Naive B cell (primary cell): ENCODE data around the gene FAM3D. TPM values are rescaled to one million over a fixed set of nuclear protein-coding genes. Genes with fewer than 3 reads are reported as not detected.

ENCODE experiments used
- ATAC-seq, 2 donors: fragments of 150-1000 bp; cut with Tn5 transposase; 2 replicates each; pipeline ENCODE4 v1.10.0; 2021; ENCODE audit warnings: low read depth in 2 of 2, mild to moderate bottlenecking in 2 of 2, moderate library complexity in 2 of 2
- DNase-seq: peaks from one replicate; pipeline ENCODE4 v3.0.0; 2022
- H3K27ac Mint-ChIP-seq, 6 donors: one replicate each; pipeline ENCODE4 v1.8.0; 2020 to 2022; ENCODE audit warnings: mild to moderate bottlenecking in 6 of 6, mixed read lengths in 6 of 6, moderate library complexity in 5 of 6, inconsistent platforms in 2 of 6
- H3K27me3 Mint-ChIP-seq, 3 donors: one replicate each; pipeline ENCODE4 v1.8.0; 2021 to 2022; ENCODE audit warnings: mixed read lengths in 3 of 3, mild to moderate bottlenecking in 1 of 3
- H3K36me3 Mint-ChIP-seq, 2 donors: one replicate each; pipeline ENCODE4 v1.8.0; 2020 to 2022; ENCODE audit warnings: mixed read lengths in 2 of 2, inconsistent platforms in 1 of 2, mild to moderate bottlenecking in 1 of 2
- H3K4me1 Mint-ChIP-seq, 3 donors: one replicate each; pipeline ENCODE4 v1.8.0; 2020 to 2022; ENCODE audit warnings: mixed read lengths in 3 of 3, inconsistent platforms in 1 of 3, mild to moderate bottlenecking in 1 of 3, moderate library complexity in 1 of 3
- H3K4me3 Mint-ChIP-seq, 8 donors: one replicate each; pipeline ENCODE4 v1.8.0; 2020 to 2022; ENCODE audit warnings: mild to moderate bottlenecking in 8 of 8, mixed read lengths in 8 of 8, moderate library complexity in 8 of 8, inconsistent platforms in 2 of 8
- H3K9me3 Mint-ChIP-seq, 7 donors: one replicate each; pipeline ENCODE4 v1.8.0; 2020 to 2022; ENCODE audit warnings: mixed read lengths in 7 of 7, mild to moderate bottlenecking in 5 of 7, inconsistent platforms in 2 of 7, moderate library complexity in 1 of 7
- polyA plus RNA-seq, 6 donors: library from polyadenylated mRNA; unstranded; fragments of 300-500 nt; fragmentation: Illumina TruSeq; gene quantifications; one replicate each; pipeline ENCODE4 v1.2.3, GENCODE V29; 2021; ENCODE audit warnings: low read depth in 6 of 6

Gene FAM3D
- polyA plus RNA-seq, 6 donors from 2014 or later: not detected

DNA sequence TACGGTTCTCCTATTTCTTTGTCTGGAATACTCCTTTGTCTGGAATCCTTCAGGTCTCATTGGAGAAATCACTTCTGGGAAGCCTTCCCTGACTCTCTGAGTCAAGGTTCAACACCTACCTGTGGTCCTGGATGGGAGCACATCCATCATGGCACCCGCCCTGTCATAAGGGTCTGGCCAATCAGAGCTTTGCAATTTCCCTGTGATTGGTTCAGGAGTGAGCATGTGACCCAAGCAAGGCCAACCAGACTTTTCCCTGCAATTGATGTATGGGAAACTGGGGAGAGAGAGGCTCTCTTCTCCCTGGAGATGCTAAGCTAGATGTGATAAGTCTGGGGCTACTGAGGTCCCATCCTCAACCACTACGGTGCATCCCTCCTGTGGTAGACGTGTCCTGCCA is 8.1 kb downstream of the FAM3D start:
- Mint-ChIP-seq H3K27ac (no peak overlapping the region), H3K4me1 (no peaks in the 10 kb centered on the region), H3K36me3 (no peaks in the 10 kb centered on the region), H3K9me3 (peaks cover 0 to 2% (median 0%) of the 10 kb centered on the region in 7 donors), H3K27me3 (peaks cover 5 to 14% (median 8%) of the 10 kb centered on the region in 3 donors), H3K4me3 (no peak overlapping the region)
- ATAC-seq: no peak
- no peak for DNase-seq

DNA sequence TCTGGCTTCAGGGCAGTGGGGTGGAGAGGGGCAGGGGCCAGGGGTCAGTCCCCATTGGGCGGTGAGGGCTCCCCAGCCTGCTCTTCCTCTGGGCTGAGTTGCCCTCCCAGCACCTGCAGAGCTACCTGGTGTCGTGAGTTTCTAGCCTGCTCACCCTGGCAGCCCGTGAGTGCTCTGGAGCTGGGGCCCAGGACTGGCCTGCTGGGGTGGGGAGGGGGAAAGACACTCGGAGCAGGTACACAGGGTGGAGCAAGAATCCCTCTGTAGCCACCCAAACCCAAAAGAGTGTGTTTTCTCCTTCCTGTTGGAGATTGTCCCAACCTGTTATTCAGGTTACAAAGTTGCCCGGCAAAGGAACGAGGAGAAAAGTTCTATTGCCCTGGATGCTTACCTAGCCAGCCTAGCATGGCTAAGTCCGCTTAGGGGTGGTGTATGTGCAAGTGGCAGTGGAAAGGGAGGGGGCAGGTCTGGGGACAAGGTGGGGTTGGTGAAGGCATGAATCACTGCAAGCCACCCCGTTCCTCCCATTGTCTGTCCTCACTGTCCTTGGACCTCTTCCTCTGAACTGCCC is 8.9 kb downstream of the FAM3D start:
- no peak overlapping the region for H3K4me3 Mint-ChIP-seq
- no peak overlapping the region for H3K27ac Mint-ChIP-seq
- no peaks in the 10 kb centered on the region for H3K36me3 Mint-ChIP-seq
- peaks cover 5 to 22% (median 8%) of the 10 kb centered on the region in 3 donors for H3K27me3 Mint-ChIP-seq
- H3K4me1 Mint-ChIP-seq: no peaks in the 10 kb centered on the region
- H3K9me3 Mint-ChIP-seq: peaks cover 0 to 3% (median 0%) of the 10 kb centered on the region in 7 donors
- no peak for ATAC-seq
- no peak for DNase-seq

DNA sequence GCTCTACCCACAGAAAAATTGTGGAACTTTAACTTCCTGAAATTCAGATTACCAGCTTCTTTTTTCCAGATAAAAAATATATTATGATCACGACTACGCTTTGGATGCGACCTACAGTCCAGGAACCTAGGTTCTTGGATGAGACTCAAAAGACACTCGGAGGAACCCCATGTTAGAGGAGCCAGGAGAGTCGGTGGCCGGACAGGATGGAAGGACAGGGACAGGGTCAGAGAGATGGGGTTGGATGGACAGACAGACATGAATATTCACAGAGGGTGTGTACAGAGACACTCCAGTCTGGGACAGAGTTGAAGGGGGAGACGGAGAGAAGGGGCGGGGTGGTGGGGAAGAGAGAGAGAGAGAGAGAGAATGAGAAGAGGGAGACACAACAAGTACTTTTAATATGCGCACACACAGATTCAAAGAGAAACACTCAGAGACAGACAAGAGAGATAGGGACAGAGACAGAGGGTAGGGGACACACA is 9.5 kb downstream of the FAM3D start:
- H3K27ac Mint-ChIP-seq: no peak overlapping the region
- H3K9me3 Mint-ChIP-seq: peaks cover 0 to 7% (median 0%) of the 10 kb centered on the region in 7 donors
- no peak for ATAC-seq
- no peak overlapping the region for H3K4me3 Mint-ChIP-seq
- no peaks in the 10 kb centered on the region for H3K36me3 Mint-ChIP-seq
- H3K4me1 Mint-ChIP-seq: no peaks in the 10 kb centered on the region
- H3K27me3 Mint-ChIP-seq: peaks cover 5 to 28% (median 8%) of the 10 kb centered on the region in 3 donors
- no peak for DNase-seq

DNA sequence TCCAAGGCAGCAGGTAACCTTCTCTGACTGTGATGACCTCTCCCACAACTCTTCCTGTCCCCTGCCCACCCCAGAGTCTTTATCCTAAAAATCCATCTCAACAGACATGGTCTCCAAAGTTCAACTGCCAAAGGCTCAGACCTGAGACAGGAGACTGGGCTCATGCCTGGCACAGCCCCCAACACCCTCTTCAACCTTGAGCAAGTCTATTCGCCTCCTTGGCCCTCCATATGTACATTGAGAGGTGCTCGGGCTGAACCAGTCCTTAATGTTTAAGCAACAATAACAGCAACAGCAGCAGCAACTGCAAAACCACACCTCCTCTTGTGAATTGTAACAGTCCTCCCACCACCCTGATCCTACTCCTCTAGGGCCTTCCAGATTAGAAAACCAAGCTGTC is 9.9 kb downstream of the FAM3D start:
- DNase-seq: no peak
- Mint-ChIP-seq H3K27me3 (peaks cover 5 to 28% (median 8%) of the 10 kb centered on the region in 3 donors), H3K4me1 (no peaks in the 10 kb centered on the region), H3K9me3 (peaks cover 0 to 7% (median 0%) of the 10 kb centered on the region in 7 donors), H3K36me3 (no peaks in the 10 kb centered on the region), H3K4me3 (no peak overlapping the region), H3K27ac (peak overlapping the region in 1 of 6 donors; percentile 85)
- no peak for ATAC-seq

DNA sequence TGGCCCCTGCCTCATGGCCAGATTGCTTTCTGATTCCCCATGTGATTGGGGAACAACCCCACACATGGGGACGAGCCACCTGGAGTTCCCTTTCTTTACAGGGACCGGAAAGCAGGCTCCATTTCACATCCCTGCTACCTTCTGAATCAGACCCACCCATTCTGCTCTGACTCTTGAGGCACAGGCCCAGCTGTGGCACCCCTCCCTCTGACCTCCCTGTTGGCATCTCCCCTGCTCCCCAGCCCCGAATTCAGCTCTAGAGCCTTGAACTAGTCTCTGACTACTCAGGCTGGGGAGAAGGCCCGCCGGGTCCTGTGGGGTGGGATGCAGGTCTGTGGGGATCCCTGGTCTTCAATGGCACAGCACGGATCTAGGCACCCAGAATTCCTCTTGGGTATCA is 12.1 kb downstream of the FAM3D start:
- Mint-ChIP-seq H3K36me3 (no peaks in the 10 kb centered on the region), H3K9me3 (peaks cover 0 to 7% (median 0%) of the 10 kb centered on the region in 7 donors), H3K4me3 (no peak overlapping the region), H3K27ac (no peak overlapping the region), H3K27me3 (peaks cover 5 to 28% (median 8%) of the 10 kb centered on the region in 3 donors), H3K4me1 (no peaks in the 10 kb centered on the region)
- DNase-seq (no peak), ATAC-seq (no peak)

DNA sequence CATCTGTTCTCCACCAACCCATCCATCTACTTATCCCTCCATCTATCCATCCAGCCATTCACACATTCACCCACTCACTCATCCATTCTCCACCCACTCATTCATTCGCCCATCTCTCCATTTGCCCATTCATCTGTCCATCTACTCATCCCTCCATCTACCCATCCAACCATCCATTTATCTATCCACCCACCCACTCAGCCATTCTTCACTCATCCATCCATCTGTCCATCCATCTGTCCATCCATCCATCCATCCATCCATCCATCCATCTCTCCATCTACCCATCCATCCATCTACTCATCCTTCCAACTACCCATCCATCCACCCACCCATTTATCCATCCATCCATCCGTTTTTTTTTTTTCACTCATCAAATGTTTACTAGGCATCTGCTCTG is 13.9 kb downstream of the FAM3D start:
- ATAC-seq (no peak), DNase-seq (no peak)
- H3K36me3 Mint-ChIP-seq: no peaks in the 10 kb centered on the region
- H3K4me1 Mint-ChIP-seq: no peaks in the 10 kb centered on the region
- H3K27me3 Mint-ChIP-seq: peaks cover 5 to 28% (median 8%) of the 10 kb centered on the region in 3 donors
- H3K27ac Mint-ChIP-seq: peak overlapping the region in 2 of 6 donors; percentile 8 to 53
- peaks cover 0 to 7% (median 0%) of the 10 kb centered on the region in 7 donors for H3K9me3 Mint-ChIP-seq
- no peak overlapping the region for H3K4me3 Mint-ChIP-seq

DNA sequence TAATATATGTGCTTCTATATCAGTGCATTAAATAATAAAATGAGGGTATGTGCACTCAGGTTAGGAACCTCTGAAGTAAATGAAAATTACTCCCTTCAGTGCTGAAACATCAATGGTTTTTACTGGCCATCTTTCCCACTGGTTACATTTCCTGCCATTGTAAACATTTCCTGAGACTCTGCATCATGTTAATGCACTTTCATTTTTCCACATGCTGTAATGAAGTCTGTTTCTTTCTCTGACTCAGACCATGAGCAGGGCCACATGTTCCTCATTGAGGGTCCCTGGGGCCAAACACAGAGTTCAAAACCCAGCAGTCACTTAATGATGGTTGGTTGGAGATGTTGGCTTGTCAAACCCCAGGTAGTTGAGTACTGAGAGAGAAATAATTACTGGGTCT is 15.3 kb downstream of the FAM3D start:
- H3K4me3 Mint-ChIP-seq: no peak overlapping the region
- no peak for DNase-seq
- no peak overlapping the region for H3K27ac Mint-ChIP-seq
- peaks cover 0 to 16% (median 8%) of the 10 kb centered on the region in 3 donors for H3K27me3 Mint-ChIP-seq
- H3K9me3 Mint-ChIP-seq: peaks cover 0 to 7% (median 0%) of the 10 kb centered on the region in 7 donors
- no peak for ATAC-seq
- H3K36me3 Mint-ChIP-seq: no peaks in the 10 kb centered on the region
- H3K4me1 Mint-ChIP-seq: no peaks in the 10 kb centered on the region

DNA sequence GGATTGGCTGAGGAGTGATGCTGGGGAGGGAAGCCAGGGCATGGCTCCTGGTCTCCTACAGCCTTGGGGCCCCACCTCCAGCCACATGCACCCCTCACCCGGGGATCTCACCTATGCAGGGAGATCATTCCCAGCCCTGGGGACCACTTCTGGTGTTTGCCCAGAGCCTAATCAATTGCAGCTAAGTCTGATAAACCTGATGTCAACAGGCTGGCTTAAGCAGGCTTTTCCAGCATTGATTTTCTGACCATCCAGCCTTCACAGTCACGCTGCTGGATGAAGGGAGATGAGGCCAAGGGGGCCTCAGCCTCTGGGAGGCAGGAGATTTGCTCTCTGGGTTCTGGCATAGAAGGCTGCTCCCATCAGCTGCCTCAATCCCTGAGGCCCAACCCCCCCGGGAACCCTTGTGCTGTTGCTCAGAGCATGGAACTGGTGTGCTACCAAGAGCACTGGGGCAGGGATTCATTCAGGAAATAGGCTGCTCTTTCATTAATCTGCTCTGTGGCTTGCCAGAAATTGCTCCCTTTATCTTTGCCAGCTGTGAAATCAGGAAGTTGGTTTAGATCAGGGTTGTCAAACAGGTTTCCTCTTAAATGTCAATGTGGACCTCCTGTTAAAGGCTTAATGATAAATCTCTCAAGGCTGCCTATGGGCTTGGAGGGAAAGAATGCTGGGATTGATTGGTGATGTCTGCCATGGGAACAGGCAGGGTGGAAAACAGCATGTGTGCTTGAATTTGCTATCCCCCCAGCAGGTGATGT is 19.0 kb downstream of the FAM3D start:
- no peaks in the 10 kb centered on the region for H3K4me1 Mint-ChIP-seq
- ATAC-seq (no peak), DNase-seq (no peak)
- peaks cover 0 to 3% (median 0%) of the 10 kb centered on the region in 7 donors for H3K9me3 Mint-ChIP-seq
- H3K27ac Mint-ChIP-seq: no peak overlapping the region
- no peak overlapping the region for H3K4me3 Mint-ChIP-seq
- H3K36me3 Mint-ChIP-seq: no peaks in the 10 kb centered on the region
- peaks cover 0 to 5% (median 0%) of the 10 kb centered on the region in 3 donors for H3K27me3 Mint-ChIP-seq

DNA sequence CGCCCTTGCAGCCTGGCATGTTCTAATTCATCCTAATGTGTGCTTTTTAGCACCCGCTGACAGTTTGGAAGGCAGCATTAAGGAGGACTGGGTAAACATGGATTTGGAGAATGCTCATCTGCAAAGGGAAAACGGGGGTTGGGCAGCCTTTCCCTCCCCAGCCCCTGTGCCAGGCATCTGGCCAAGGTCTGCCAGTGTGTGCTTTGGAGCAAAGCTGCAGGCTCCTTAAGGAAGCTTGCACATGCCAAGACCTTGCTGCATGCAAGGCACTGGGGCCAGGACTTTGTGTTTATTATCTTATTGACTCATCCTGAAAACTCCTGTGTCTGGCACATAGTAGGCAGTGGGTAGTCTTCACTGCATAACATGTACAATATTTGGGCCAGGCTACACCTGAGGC is 20.1 kb downstream of the FAM3D start:
- no peak overlapping the region for H3K4me3 Mint-ChIP-seq
- no peaks in the 10 kb centered on the region for H3K4me1 Mint-ChIP-seq
- no peaks in the 10 kb centered on the region for H3K27me3 Mint-ChIP-seq
- no peaks in the 10 kb centered on the region for H3K36me3 Mint-ChIP-seq
- DNase-seq (no peak), ATAC-seq (no peak)
- no peak overlapping the region for H3K27ac Mint-ChIP-seq
- H3K9me3 Mint-ChIP-seq: no peaks in the 10 kb centered on the region

DNA sequence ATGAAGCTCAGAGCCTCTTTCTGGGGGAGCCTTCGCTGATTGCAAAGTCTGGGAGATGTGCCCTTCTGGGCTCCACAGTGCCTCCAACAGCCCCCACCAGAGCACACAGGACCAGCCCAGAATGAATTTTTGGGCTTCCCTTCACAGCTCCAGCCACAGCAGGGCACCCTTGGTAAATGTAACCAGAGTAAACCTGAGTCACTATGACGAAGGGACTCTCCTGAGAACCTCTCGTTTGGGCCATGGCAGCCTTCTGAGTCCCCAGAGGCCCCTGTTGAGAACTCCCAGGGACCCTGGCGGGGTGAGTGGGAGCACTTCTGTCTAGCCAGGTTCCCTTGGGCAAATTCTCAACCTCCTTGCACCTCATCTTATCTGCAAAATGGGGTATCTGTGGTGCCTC is 20.8 kb downstream of the FAM3D start:
- no peak for ATAC-seq
- H3K9me3 Mint-ChIP-seq: no peaks in the 10 kb centered on the region
- peaks cover 1 to 3% (median 2%) of the 10 kb centered on the region in 3 donors for H3K4me1 Mint-ChIP-seq
- DNase-seq: no peak
- H3K36me3 Mint-ChIP-seq: no peaks in the 10 kb centered on the region
- H3K27me3 Mint-ChIP-seq: no peaks in the 10 kb centered on the region
- no peak overlapping the region for H3K27ac Mint-ChIP-seq
- no peak overlapping the region for H3K4me3 Mint-ChIP-seq

DNA sequence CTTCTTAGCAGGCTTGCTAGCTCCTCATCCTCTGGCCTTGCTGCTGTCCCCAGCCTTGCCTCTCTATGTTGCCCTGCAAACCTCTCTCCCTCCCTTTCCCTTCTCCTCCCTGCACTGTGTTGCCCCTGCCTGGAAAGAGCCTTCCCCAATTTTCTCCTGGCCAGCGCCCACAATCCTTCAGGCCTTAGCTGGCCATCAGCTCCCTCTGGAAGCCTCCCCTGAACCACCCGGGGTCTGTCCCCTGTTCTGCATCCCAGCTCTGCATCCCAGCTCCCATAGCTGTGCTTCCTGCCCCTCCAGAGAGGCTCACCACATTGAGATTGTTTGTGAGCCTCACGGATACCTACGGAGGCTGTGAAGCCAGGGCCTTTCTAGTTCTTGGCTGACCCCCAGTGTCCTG is 23.7 kb downstream of the FAM3D start:
- no peaks in the 10 kb centered on the region for H3K9me3 Mint-ChIP-seq
- no peak for ATAC-seq
- peak overlapping the region in 2 of 6 donors; percentile 87 for H3K27ac Mint-ChIP-seq
- no peak overlapping the region for H3K4me3 Mint-ChIP-seq
- DNase-seq: no peak
- H3K4me1 Mint-ChIP-seq: peaks cover 3 to 6% (median 6%) of the 10 kb centered on the region in 3 donors
- no peaks in the 10 kb centered on the region for H3K27me3 Mint-ChIP-seq
- H3K36me3 Mint-ChIP-seq: no peaks in the 10 kb centered on the region

DNA sequence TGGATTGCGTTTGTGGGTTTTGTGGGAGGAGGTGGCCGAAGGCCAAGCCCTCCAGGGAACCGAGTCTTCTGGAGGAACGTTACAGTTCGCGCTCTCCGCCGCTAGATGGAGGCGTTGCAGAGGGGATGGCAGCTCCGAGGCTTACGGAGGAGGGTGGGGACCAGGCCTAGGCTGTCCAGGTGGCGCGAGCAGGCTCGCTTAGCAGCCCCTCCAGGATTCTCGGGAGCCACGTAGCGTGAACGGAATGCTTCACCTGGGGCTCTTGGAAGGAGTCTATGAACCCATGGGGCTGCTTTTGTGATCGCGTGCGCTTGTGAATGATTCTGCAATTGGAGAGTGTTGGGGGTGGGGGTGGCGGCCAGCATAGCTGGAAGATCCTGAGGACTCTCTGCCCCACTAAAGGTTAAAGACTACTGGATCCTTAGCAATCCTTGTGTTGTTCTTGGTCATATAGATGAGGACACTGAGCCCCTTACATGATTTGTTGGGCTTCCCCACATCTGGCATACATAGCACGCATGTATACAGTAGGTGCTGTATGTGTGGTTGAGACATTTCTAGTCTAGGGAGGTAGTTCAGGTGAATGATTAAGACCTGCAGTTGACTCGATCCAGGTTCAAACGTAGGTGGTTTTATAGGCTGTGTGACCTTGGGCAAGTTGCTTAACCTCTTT is 25.7 kb downstream of the FAM3D start:
- Mint-ChIP-seq H3K9me3 (no peaks in the 10 kb centered on the region), H3K4me3 (no peak overlapping the region), H3K27ac (no peak overlapping the region), H3K27me3 (peaks cover 0 to 9% (median 0%) of the 10 kb centered on the region in 3 donors), H3K4me1 (peaks cover 3 to 8% (median 6%) of the 10 kb centered on the region in 3 donors), H3K36me3 (no peaks in the 10 kb centered on the region)
- DNase-seq: peak; percentile 43
- peak; percentile 53 to 72 for ATAC-seq

DNA sequence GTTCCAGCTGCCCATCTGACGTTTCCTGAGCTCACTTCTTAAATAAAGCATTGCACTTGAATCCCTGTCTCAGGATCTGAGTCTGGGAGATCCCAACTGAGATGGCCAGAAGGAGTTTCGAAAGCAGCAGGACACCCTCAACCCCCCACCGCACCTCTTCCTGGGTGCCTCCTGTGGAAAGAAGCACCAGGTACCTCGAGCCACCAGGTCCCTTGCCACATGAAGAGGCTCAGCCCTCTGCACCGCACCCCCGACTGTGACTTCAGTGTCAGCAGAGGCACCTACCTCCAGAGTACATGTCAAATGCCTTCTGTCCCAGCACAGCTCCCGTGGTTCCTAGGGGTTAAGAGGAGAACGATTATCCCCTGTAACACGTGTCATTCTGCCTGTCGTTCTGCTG is 26.7 kb downstream of the FAM3D start:
- peaks cover 3 to 12% (median 6%) of the 10 kb centered on the region in 3 donors for H3K4me1 Mint-ChIP-seq
- no peak overlapping the region for H3K4me3 Mint-ChIP-seq
- no peak for ATAC-seq
- no peak for DNase-seq
- peaks cover 0 to 14% (median 0%) of the 10 kb centered on the region in 3 donors for H3K27me3 Mint-ChIP-seq
- H3K27ac Mint-ChIP-seq: no peak overlapping the region
- H3K9me3 Mint-ChIP-seq: no peaks in the 10 kb centered on the region
- H3K36me3 Mint-ChIP-seq: no peaks in the 10 kb centered on the region
